ENCODE data around the gene EPB41L3. TPM values are rescaled to one million over a fixed set of nuclear protein-coding genes. Genes with fewer than 3 reads are reported as not detected.

Gene EPB41L3
- total and polyA plus RNA-seq, 12 donors = 36.5 to 236 (median 140) TPM

DNA sequence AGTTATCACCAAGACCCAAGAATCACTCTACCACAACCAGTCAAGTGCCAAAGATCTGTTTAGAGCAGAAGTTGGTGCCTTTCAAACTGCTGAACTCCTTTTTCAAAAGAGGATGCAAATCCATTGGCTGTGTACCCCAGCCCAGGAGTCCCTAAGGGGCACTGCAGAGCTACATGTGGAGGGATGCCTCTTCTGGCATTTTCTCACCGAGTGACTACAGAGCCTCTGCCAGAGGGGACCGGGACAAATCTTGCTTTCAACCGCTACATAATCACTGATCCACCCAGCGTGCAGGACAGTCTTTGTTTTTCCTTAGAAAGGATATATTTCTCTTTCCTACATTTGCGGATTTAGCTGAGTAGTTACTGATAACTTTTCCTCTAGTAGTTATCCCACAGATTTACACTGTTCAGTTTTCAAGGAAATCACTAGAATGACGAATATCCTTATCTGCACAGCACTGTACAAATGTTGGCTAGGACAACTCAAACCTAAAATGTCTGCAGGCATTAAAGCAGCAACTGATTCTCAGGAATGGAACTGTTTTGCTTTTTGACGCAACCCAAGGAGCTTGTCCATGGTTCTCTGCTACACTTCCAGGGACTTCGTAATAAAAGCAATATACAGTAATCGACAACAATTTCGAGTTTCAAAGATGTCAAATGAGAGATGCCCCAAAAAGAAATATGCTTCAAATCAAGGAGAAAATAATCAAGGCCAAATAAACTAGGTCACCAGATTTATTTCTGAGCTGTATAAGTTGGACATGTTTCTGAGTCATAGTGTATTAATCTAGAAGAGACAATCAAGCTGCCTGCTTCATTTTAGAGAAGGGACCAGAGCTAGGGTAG lies 24.1 kb downstream of the EPB41L3 start:
- H3K27me3 ChIP-seq = no peaks in the 10 kb centered on the region
- H3K27ac ChIP-seq = peak overlapping the region; percentile 47 to 90 (median 78)
- peak overlapping the region in 2 of 4 donors; percentile 7 to 36 for H3K4me3 ChIP-seq
- intact Hi-C loops (cut with DNase I) = no loop called here
- TF ChIP-seq, protein P1, sequence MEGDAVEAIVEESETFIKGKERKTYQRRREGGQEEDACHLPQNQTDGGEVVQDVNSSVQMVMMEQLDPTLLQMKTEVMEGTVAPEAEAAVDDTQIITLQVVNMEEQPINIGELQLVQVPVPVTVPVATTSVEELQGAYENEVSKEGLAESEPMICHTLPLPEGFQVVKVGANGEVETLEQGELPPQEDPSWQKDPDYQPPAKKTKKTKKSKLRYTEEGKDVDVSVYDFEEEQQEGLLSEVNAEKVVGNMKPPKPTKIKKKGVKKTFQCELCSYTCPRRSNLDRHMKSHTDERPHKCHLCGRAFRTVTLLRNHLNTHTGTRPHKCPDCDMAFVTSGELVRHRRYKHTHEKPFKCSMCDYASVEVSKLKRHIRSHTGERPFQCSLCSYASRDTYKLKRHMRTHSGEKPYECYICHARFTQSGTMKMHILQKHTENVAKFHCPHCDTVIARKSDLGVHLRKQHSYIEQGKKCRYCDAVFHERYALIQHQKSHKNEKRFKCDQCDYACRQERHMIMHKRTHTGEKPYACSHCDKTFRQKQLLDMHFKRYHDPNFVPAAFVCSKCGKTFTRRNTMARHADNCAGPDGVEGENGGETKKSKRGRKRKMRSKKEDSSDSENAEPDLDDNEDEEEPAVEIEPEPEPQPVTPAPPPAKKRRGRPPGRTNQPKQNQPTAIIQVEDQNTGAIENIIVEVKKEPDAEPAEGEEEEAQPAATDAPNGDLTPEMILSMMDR (IDR thresholded peaks at IDR 0.05) = no peak
- peak in 1 of 2 donors; percentile 38 for TF ChIP-seq POLR2A (IDR thresholded peaks at IDR 0.05)
- no peaks in the 10 kb centered on the region for H3K9me3 ChIP-seq (replicated peaks in 1 of 3)
- WGBS, 4 donors = 19 to 34% (median 31%) methylated on average over 10 of the region's 10 CpGs
- H3K4me1 ChIP-seq (replicated peaks in 1 of 2) = peaks cover 44 to 69% of the 10 kb centered on the region in 2 donors
- no peak for DNase-seq
- H3K36me3 ChIP-seq (replicated peaks in 1 of 2) = no peaks in the 10 kb centered on the region

GRCh38 chr18:5518899-5519371 lies 24.9 kb downstream of the EPB41L3 start:
- no peaks in the 10 kb centered on the region for H3K27me3 ChIP-seq
- WGBS, 4 donors = 20 to 31% (median 27%) methylated on average over 12 to 13 of the region's 13 CpGs
- H3K36me3 ChIP-seq (replicated peaks in 1 of 2) = no peaks in the 10 kb centered on the region
- H3K4me1 ChIP-seq (replicated peaks in 1 of 2) = peaks cover 44 to 76% of the 10 kb centered on the region in 2 donors
- peak in 1 of 2 donors; percentile 62 for TF ChIP-seq POLR2A (IDR thresholded peaks at IDR 0.05)
- TF ChIP-seq, protein P1 (IDR thresholded peaks at IDR 0.05) = no peak
- intact Hi-C loops (cut with DNase I) = no loop called here
- no peaks in the 10 kb centered on the region for H3K9me3 ChIP-seq (replicated peaks in 1 of 3)
- H3K27ac ChIP-seq = peak overlapping the region; percentile 56 to 90 (median 78)
- peak in 6 of 7 donors; percentile 48 to 81 (median 58) for DNase-seq
- H3K4me3 ChIP-seq = peak overlapping the region in 2 of 4 donors; percentile 7 to 36

DNA sequence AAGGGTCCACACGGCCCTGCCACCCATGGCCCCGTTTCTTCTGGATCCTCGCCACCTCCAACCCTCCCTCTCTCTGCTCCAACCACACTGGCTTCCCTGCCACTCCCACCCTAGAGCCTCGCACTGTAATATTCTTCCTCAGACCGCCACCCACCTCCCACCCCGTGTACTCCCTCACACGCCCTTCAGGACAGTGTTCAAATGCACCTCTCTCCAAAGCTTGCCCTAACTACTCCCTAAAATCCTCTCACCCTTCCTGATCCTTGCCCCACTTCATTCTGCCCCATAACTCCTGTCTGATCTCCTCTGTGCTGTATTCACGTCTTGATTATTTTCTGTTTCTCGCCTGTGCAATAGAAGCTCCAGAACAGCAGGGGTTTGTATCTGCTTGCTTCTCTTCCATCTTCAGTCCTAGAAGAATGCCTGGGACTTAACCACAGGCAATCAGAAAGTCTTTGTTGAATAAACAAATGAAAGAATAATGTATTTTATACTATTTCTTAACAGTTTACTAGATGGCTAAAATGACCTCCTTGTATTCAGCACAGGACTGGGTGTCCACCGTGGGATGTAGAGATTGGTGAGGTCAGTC lies 25.5 kb downstream of the EPB41L3 start:
- no peak overlapping the region for H3K4me3 ChIP-seq

GRCh38 chr18:5516841-5517240 lies 27.0 kb downstream of the EPB41L3 start:
- intact Hi-C loops (cut with DNase I) = no loop called here
- no peak for DNase-seq
- no peaks in the 10 kb centered on the region for H3K27me3 ChIP-seq
- H3K4me1 ChIP-seq (replicated peaks in 1 of 2) = peaks cover 44 to 90% of the 10 kb centered on the region in 2 donors
- no peak overlapping the region for H3K4me3 ChIP-seq
- H3K9me3 ChIP-seq (replicated peaks in 1 of 3) = no peaks in the 10 kb centered on the region
- 75 to 86% (median 78%) methylated on average over 6 of the region's 6 CpGs for WGBS, 4 donors
- H3K27ac ChIP-seq = peak overlapping the region in 2 of 5 donors; percentile 68 to 74
- TF ChIP-seq, protein P1 (IDR thresholded peaks at IDR 0.05) = no peak
- TF ChIP-seq POLR2A (IDR thresholded peaks at IDR 0.05) = no peak
- H3K36me3 ChIP-seq (replicated peaks in 1 of 2) = no peaks in the 10 kb centered on the region

More for the DNA sequence above, 25.5 kb downstream of the EPB41L3 start:
- Histone ChIP-seq H3K27ac (peak overlapping the region in 4 of 5 donors; percentile 56 to 90 (median 79)), H3K27me3 (no peaks in the 10 kb centered on the region), H3K4me1 (replicated peaks in 1 of 2) (peaks cover 44 to 83% of the 10 kb centered on the region in 2 donors), H3K36me3 (replicated peaks in 1 of 2) (no peaks in the 10 kb centered on the region), H3K9me3 (replicated peaks in 1 of 3) (no peaks in the 10 kb centered on the region)
- intact Hi-C loops (cut with DNase I) = no loop called here
- TF ChIP-seq, protein P1 (IDR thresholded peaks at IDR 0.05) = no peak
- no peak for TF ChIP-seq POLR2A (IDR thresholded peaks at IDR 0.05)
- DNase-seq = no peak
- 78 to 85% (median 83%) methylated on average over 10 of the region's 10 CpGs for WGBS, 4 donors
